NAMALWA (cell line): Measurements from ENCODE around the gene METTL2B.
"Not testable (repeated sequence)": the region's sequence is repeated elsewhere in the genome, so short reads cannot be mapped to it uniquely, and the experiment has no call there.

ENCODE experiments used
- DNase-seq: peaks from one replicate; pipeline ENCODE4 v3.0.0-alpha.2; 2015; ENCODE audit warnings: low spot score

Gene METTL2B

GRCh38 chr7:128454808-128455542, 21.6 kb upstream of the METTL2B start:
- DNase-seq, result peak; percentile 75

GRCh38 chr7:128455543-128456254, 20.8 kb upstream of the METTL2B start, which contains the start of gene HILPDA:
TSS of gene HILPDA (plus strand) at chr7:128455878. CDS start at chr7:128457269, 1,391 bp downstream.
- DNase-seq, result peak; percentile 96

- DNase-seq, result peak; percentile 60
These were observed 20.3 kb upstream of the METTL2B start for GRCh38 chr7:128456255-128456725.

GRCh38 chr7:128457385-128457784, 19.2 kb upstream of the METTL2B start:
- DNase-seq, result not testable (repeated sequence)

GRCh38 chr7:128458956-128459355, 17.6 kb upstream of the METTL2B start:
- no peak for DNase-seq

- peak; percentile 94 for DNase-seq
These were observed 17.1 kb upstream of the METTL2B start for GRCh38 chr7:128459394-128459878.

- no peak for DNase-seq
These were observed 14.1 kb upstream of the METTL2B start for GRCh38 chr7:128462460-128462859.

GRCh38 chr7:128463345-128463744, 13.2 kb upstream of the METTL2B start:
- DNase-seq, result not testable (repeated sequence)

- DNase-seq, result not testable (repeated sequence)
These were observed 12.6 kb upstream of the METTL2B start for GRCh38 chr7:128463933-128464332.

- DNase-seq, result not testable (repeated sequence)
These were observed 9.7 kb upstream of the METTL2B start for GRCh38 chr7:128466871-128467270.

- peak; percentile 69 for DNase-seq
These were observed 765 bp downstream of the METTL2B start for GRCh38 chr7:128477336-128477690.

- not testable (repeated sequence) for DNase-seq
These were observed 2.5 kb downstream of the METTL2B start for GRCh38 chr7:128479082-128479481.

GRCh38 chr7:128488134-128488533, 11.6 kb downstream of the METTL2B start:
- not testable (repeated sequence) for DNase-seq

GRCh38 chr7:128497405-128497804, 20.9 kb downstream of the METTL2B start:
- no peak for DNase-seq

- DNase-seq, result not testable (repeated sequence)
These were observed 28.9 kb downstream of the METTL2B start for GRCh38 chr7:128505416-128505815.

GRCh38 chr7:128506819-128507218, 30.3 kb downstream of the METTL2B start:
- peak; percentile 42 for DNase-seq

GRCh38 chr7:128507321-128507993, 30.9 kb downstream of the METTL2B start:
- DNase-seq, result peak; percentile 33

- DNase-seq, result not testable (repeated sequence)
These were observed 35.1 kb downstream of the METTL2B start for GRCh38 chr7:128511692-128512091.

GRCh38 chr7:128515232-128515631, 38.7 kb downstream of the METTL2B start:
- not testable (repeated sequence) for DNase-seq

- DNase-seq, result not testable (repeated sequence)
These were observed 40.5 kb downstream of the METTL2B start for GRCh38 chr7:128517023-128517422.

GRCh38 chr7:128523226-128523931, 46.8 kb downstream of the METTL2B start:
- DNase-seq, result peak; percentile 78
